Activated naive CD4-positive, alpha-beta T cell treated with anti-CD3 and anti-CD28 coated beads for 36 hours (primary cell): Measurements from ENCODE around the gene CASK. TPM values are rescaled to one million over a fixed set of nuclear protein-coding genes. Genes with fewer than 3 reads are reported as not detected.
A peak's percentile ranks its signal among the peaks of the same experiment; 100 is the strongest.

Experiments used
- CTCF ChIA-PET: fragments of 350-600 bp; sonication (Branson Sonifier 250); formaldehyde crosslinking; loops from one replicate; lab custom pipeline; 2021; ENCODE audit warnings: antibody characterized with exemption; lab: Charles Lee
- DNase-seq: peaks from one replicate; pipeline ENCODE4 v3.0.0-alpha.2; 2020
- H3K27ac Mint-ChIP-seq: one replicate; pipeline ENCODE4 v1.8.0; 2021; ENCODE audit warnings: mild to moderate bottlenecking, mixed read lengths
- H3K27me3 Mint-ChIP-seq: one replicate; pipeline ENCODE4 v1.8.0; 2021; ENCODE audit warnings: low read depth, mixed read lengths
- H3K36me3 Mint-ChIP-seq: one replicate; pipeline ENCODE4 v1.8.0; 2021; ENCODE audit warnings: low read depth, mixed read lengths
- H3K4me1 Mint-ChIP-seq: one replicate; pipeline ENCODE4 v1.8.0; 2021; ENCODE audit warnings: low read depth, mixed read lengths
- H3K4me3 Mint-ChIP-seq: one replicate; pipeline ENCODE4 v1.8.0; 2021; ENCODE audit warnings: mild to moderate bottlenecking, moderate library complexity, mixed read lengths
- H3K9me3 Mint-ChIP-seq: one replicate; pipeline ENCODE4 v1.8.0; 2021; ENCODE audit warnings: mixed read lengths
- intact Hi-C: fragments of 100-400 bp; cut with micrococcal nuclease; formaldehyde crosslinking; loops from one replicate; pipeline ENCODE4 v1.15.1; 2023
- total RNA-seq, 2 experiments: library from RNA; stranded (reverse); gene quantifications; one replicate each; pipeline ENCODE4 v1.2.3, GENCODE V29; 2021

Gene CASK
- total RNA-seq, 2 experiments from 2014 or later: 15.4 to 18.9 TPM

- H3K27me3 Mint-ChIP-seq: no peaks in the 10 kb centered on the region
- no peaks in the 10 kb centered on the region for H3K36me3 Mint-ChIP-seq
- CTCF ChIA-PET: no interaction called here
- peaks cover 26% of the 10 kb centered on the region for H3K4me1 Mint-ChIP-seq
- H3K4me3 Mint-ChIP-seq: no peak overlapping the region
- peak overlapping the region; percentile 77 for H3K27ac Mint-ChIP-seq
- no peaks in the 10 kb centered on the region for H3K9me3 Mint-ChIP-seq
- peak; percentile 33 for DNase-seq
- intact Hi-C loops: loop anchor here (2.0 to 10.0 kb wide), 3 partner anchors 107 to 1995 kb away; partner anchors contain the start of gene CASK
These were observed 363.9 kb downstream of the CASK start for GRCh38 chrX:41559235-41560052.

GRCh38 chrX:41558531-41558930 lies 364.8 kb downstream of the CASK start:
- H3K27ac Mint-ChIP-seq: no peak overlapping the region
- intact Hi-C loops: loop anchor here (1.0 to 10.0 kb wide), 4 partner anchors 176 to 1996 kb away; partner anchors contain the start of gene CASK
- H3K4me3 Mint-ChIP-seq: no peak overlapping the region
- H3K9me3 Mint-ChIP-seq: no peaks in the 10 kb centered on the region
- CTCF ChIA-PET: interaction anchor here (0.7 to 1.0 kb wide), 2 partner anchors 35 to 201 kb away, joined by 3 to 4 read pairs; no protein-coding TSS in a partner anchor
- no peaks in the 10 kb centered on the region for H3K27me3 Mint-ChIP-seq
- H3K4me1 Mint-ChIP-seq: peaks cover 23% of the 10 kb centered on the region
- peak; percentile 9 for DNase-seq
- H3K36me3 Mint-ChIP-seq: no peaks in the 10 kb centered on the region

- no peak overlapping the region for H3K4me3 Mint-ChIP-seq
These were observed 366.4 kb downstream of the CASK start for GRCh38 chrX:41556958-41557357.

GRCh38 chrX:41553688-41554087 lies 369.7 kb downstream of the CASK start:
- no peaks in the 10 kb centered on the region for H3K9me3 Mint-ChIP-seq
- H3K27ac Mint-ChIP-seq: no peak overlapping the region
- H3K27me3 Mint-ChIP-seq: no peaks in the 10 kb centered on the region
- H3K4me3 Mint-ChIP-seq: no peak overlapping the region
- CTCF ChIA-PET: interaction anchor here (0.6 kb wide), 1 partner anchor 913 kb away, joined by 3 read pairs; no protein-coding TSS in a partner anchor
- H3K36me3 Mint-ChIP-seq: peaks cover 3% of the 10 kb centered on the region
- DNase-seq: no peak
- H3K4me1 Mint-ChIP-seq: peaks cover 10% of the 10 kb centered on the region
- intact Hi-C loops: loop anchor here (10.0 kb wide), 1 partner anchor 2001 kb away; no protein-coding TSS in a partner anchor

More at GRCh38 chrX:41556958-41557357, 366.4 kb downstream of the CASK start:
- H3K9me3 Mint-ChIP-seq: no peaks in the 10 kb centered on the region
- H3K36me3 Mint-ChIP-seq: peaks cover 1% of the 10 kb centered on the region
- CTCF ChIA-PET: interaction anchor here (1.2 kb wide), 1 partner anchor 202 kb away, joined by 3 read pairs; no protein-coding TSS in a partner anchor
- intact Hi-C loops: loop anchor here (10.0 kb wide), 1 partner anchor 1998 kb away; no protein-coding TSS in a partner anchor
- no peak overlapping the region for H3K27ac Mint-ChIP-seq
- no peaks in the 10 kb centered on the region for H3K27me3 Mint-ChIP-seq
- H3K4me1 Mint-ChIP-seq: peaks cover 23% of the 10 kb centered on the region
- no peak for DNase-seq

- CTCF ChIA-PET: no interaction called here
- Mint-ChIP-seq H3K27ac (no peak overlapping the region), H3K9me3 (no peaks in the 10 kb centered on the region), H3K27me3 (no peaks in the 10 kb centered on the region), H3K36me3 (peaks cover 3% of the 10 kb centered on the region), H3K4me1 (no peaks in the 10 kb centered on the region), H3K4me3 (no peak overlapping the region)
- no peak for DNase-seq
- intact Hi-C loops: no loop called here
These were observed 374.9 kb downstream of the CASK start for GRCh38 chrX:41548411-41548810.

- Mint-ChIP-seq H3K27me3 (no peaks in the 10 kb centered on the region), H3K4me1 (no peaks in the 10 kb centered on the region), H3K27ac (no peak overlapping the region), H3K9me3 (no peaks in the 10 kb centered on the region), H3K36me3 (peaks cover 4% of the 10 kb centered on the region), H3K4me3 (no peak overlapping the region)
- intact Hi-C loops: no loop called here
- DNase-seq: no peak
- CTCF ChIA-PET: no interaction called here
These were observed 379.7 kb downstream of the CASK start for GRCh38 chrX:41543668-41544067.

- Mint-ChIP-seq H3K4me1 (no peaks in the 10 kb centered on the region), H3K27ac (no peak overlapping the region), H3K4me3 (no peak overlapping the region), H3K9me3 (no peaks in the 10 kb centered on the region), H3K27me3 (no peaks in the 10 kb centered on the region), H3K36me3 (peaks cover 4% of the 10 kb centered on the region)
- CTCF ChIA-PET: no interaction called here
- intact Hi-C loops: no loop called here
- no peak for DNase-seq
These were observed 380.3 kb downstream of the CASK start for GRCh38 chrX:41543025-41543424.

GRCh38 chrX:41542536-41542935 lies 380.8 kb downstream of the CASK start:
- intact Hi-C loops: no loop called here
- Mint-ChIP-seq H3K27me3 (no peaks in the 10 kb centered on the region), H3K4me1 (no peaks in the 10 kb centered on the region), H3K36me3 (peaks cover 4% of the 10 kb centered on the region), H3K9me3 (no peaks in the 10 kb centered on the region), H3K4me3 (no peak overlapping the region), H3K27ac (no peak overlapping the region)
- CTCF ChIA-PET: no interaction called here
- no peak for DNase-seq

- Mint-ChIP-seq H3K9me3 (no peaks in the 10 kb centered on the region), H3K4me3 (no peak overlapping the region), H3K27ac (no peak overlapping the region), H3K27me3 (no peaks in the 10 kb centered on the region), H3K4me1 (no peaks in the 10 kb centered on the region), H3K36me3 (peaks cover 4% of the 10 kb centered on the region)
- CTCF ChIA-PET: no interaction called here
- no peak for DNase-seq
- intact Hi-C loops: no loop called here
These were observed 381.2 kb downstream of the CASK start for GRCh38 chrX:41542135-41542534.

GRCh38 chrX:41541386-41541785 lies 382.0 kb downstream of the CASK start:
- CTCF ChIA-PET: no interaction called here
- Mint-ChIP-seq H3K4me3 (no peak overlapping the region), H3K36me3 (peaks cover 4% of the 10 kb centered on the region), H3K9me3 (no peaks in the 10 kb centered on the region), H3K4me1 (no peaks in the 10 kb centered on the region), H3K27me3 (no peaks in the 10 kb centered on the region), H3K27ac (no peak overlapping the region)
- intact Hi-C loops: no loop called here
- DNase-seq: no peak

GRCh38 chrX:41538707-41539106 lies 384.6 kb downstream of the CASK start:
- Mint-ChIP-seq H3K4me1 (no peaks in the 10 kb centered on the region), H3K36me3 (peaks cover 4% of the 10 kb centered on the region), H3K9me3 (no peaks in the 10 kb centered on the region), H3K27me3 (no peaks in the 10 kb centered on the region), H3K27ac (no peak overlapping the region), H3K4me3 (no peak overlapping the region)
- CTCF ChIA-PET: no interaction called here
- DNase-seq: no peak
- intact Hi-C loops: loop anchor here (5.0 kb wide), 1 partner anchor 449 kb away; no protein-coding TSS in a partner anchor

GRCh38 chrX:41530085-41530484 lies 393.3 kb downstream of the CASK start:
- intact Hi-C loops: no loop called here
- H3K4me3 Mint-ChIP-seq: no peak overlapping the region
- H3K27ac Mint-ChIP-seq: no peak overlapping the region
- CTCF ChIA-PET: no interaction called here
- DNase-seq: no peak
- peaks cover 7% of the 10 kb centered on the region for H3K4me1 Mint-ChIP-seq
- H3K9me3 Mint-ChIP-seq: no peaks in the 10 kb centered on the region
- H3K36me3 Mint-ChIP-seq: peaks cover 7% of the 10 kb centered on the region
- no peaks in the 10 kb centered on the region for H3K27me3 Mint-ChIP-seq

- CTCF ChIA-PET: no interaction called here
- Mint-ChIP-seq H3K4me1 (peaks cover 7% of the 10 kb centered on the region), H3K27me3 (no peaks in the 10 kb centered on the region), H3K4me3 (no peak overlapping the region), H3K36me3 (peaks cover 7% of the 10 kb centered on the region), H3K9me3 (no peaks in the 10 kb centered on the region), H3K27ac (no peak overlapping the region)
- intact Hi-C loops: no loop called here
- DNase-seq: no peak
These were observed 394.1 kb downstream of the CASK start for GRCh38 chrX:41529221-41529620.
